LNCaP clone FGC (cell line): ENCODE data around the gene WNT3.

Source experiments
- DNase-seq: peaks from one replicate; pipeline ENCODE4 v3.0.0-alpha.2; 2011; ENCODE audit warnings: low read depth
- H3K4me3 ChIP-seq: 2 replicates; pipeline ENCODE4 v1.5.1; 2011; ENCODE audit warnings: mild to moderate bottlenecking, low read depth, low read length, control low read depth
- CTCF ChIP-seq: IDR thresholded peaks from 2 replicates; pipeline ENCODE4 v1.5.1; 2012; ENCODE audit warnings: mild to moderate bottlenecking; ENCODE audit not compliant: control insufficient read depth, insufficient read depth; ENCODE audit errors: extremely low read depth

The WNT3 gene, protein sequence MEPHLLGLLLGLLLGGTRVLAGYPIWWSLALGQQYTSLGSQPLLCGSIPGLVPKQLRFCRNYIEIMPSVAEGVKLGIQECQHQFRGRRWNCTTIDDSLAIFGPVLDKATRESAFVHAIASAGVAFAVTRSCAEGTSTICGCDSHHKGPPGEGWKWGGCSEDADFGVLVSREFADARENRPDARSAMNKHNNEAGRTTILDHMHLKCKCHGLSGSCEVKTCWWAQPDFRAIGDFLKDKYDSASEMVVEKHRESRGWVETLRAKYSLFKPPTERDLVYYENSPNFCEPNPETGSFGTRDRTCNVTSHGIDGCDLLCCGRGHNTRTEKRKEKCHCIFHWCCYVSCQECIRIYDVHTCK

DNA sequence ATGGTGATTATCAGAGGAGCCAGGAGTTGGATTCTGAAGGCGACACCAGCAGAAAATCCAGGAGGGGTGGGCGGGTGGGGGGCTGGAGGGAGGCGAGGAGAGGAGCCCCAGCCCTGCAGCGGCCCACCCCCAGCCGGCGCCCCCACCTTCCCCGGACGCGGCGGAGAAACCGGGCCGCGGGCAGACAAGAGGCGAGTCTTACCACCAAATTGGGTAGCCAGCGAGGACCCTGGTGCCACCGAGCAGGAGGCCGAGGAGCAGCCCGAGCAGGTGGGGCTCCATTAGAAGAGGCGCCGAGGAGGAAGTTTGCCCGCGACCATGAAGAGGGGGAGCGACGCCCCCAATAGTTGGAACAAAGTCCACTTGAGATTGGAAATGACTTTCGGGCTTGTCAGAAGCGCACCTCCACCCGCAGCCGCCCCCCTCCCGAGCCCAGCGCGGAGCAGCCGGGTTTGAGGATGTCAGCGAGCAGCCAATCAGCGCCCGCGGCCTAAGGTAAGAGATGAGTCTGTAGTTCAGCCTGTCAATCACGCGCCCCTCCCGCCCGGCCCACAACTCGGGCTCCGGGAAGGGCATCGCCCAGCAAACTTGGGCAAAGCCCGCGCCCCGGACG is at the start of gene WNT3:
TSS of gene WNT3 (minus strand) at position 377 of the 613 bp plus-strand sequence. CDS start at position 282, 95 bp downstream.
- no peak for TF ChIP-seq CTCF
- DNase-seq = no peak
- H3K4me3 ChIP-seq = no peak within 1 kb of the TSS

DNA sequence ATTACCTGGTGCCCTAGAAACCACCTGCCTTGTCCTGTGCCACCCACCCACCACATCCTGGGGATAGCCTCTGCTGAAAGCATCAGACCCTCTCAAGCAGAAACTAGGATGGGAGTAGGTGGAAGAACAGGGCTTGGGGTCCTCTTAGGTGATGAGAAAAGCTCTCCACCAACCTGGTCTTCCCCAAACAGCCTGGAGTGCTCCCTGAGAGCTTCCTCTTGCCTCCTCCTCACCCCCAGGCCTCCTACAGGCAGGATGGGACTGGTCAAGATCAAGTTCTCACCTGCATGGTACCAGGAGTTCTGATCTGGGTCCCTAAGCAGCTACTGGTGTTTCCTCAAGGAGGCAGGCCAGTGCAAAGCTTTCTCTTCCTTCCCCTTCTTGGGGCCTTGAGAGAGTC is 48.3 kb upstream of the WNT3 start:
- H3K4me3 ChIP-seq = no peak overlapping the region
- TF ChIP-seq CTCF = no peak
- DNase-seq = no peak

GRCh38 chr17:46866325-46866724 is 47.8 kb upstream of the WNT3 start:
- DNase-seq = no peak
- H3K4me3 ChIP-seq = no peak overlapping the region
- TF ChIP-seq CTCF = no peak

GRCh38 chr17:46865100-46865499 is 46.6 kb upstream of the WNT3 start:
- H3K4me3 ChIP-seq = no peak overlapping the region
- DNase-seq = no peak
- no peak for TF ChIP-seq CTCF

GRCh38 chr17:46863383-46864121 is 45.1 kb upstream of the WNT3 start:
- no peak overlapping the region for H3K4me3 ChIP-seq
- TF ChIP-seq CTCF = no peak
- DNase-seq = no peak

- TF ChIP-seq CTCF = no peak
- no peak overlapping the region for H3K4me3 ChIP-seq
- DNase-seq = no peak
These were observed 44.5 kb upstream of the WNT3 start for GRCh38 chr17:46862949-46863348.
